Measurements from ENCODE around the gene HNRNPCL4.
"Not testable (repeated sequence)": the region's sequence is repeated elsewhere in the genome, so short reads cannot be mapped to it uniquely, and the experiment has no call there.

The HNRNPCL4 gene

DNA sequence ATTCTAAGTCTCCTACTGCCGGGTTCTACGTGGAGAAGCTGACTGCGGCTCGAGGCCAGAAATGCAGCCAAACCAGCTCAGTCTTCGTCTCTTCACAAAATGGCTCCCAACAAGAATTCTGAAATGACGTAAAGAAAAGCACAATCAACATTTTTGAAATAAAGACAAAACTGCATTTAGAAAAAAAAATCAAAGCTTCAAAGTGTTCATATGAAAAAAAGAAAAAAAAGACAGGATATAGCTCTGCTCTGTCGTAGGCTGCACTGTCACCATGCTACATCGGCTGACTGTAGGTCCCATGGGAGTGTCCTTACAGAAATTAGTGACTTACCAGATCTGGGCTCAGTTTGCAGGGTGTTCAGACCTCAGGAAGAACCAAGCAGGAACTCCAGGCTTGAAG is at the start of gene HNRNPCL4:
HNRNPCL4 (minus strand) TSS at position 101 of the 400 bp plus-strand sequence. CDS start 164 bp downstream, outside the sequence.
- in situ Hi-C loops (cut with MboI; ENCODE audit: low sequenced_read_pairs) = not testable (repeated sequence)

DNA sequence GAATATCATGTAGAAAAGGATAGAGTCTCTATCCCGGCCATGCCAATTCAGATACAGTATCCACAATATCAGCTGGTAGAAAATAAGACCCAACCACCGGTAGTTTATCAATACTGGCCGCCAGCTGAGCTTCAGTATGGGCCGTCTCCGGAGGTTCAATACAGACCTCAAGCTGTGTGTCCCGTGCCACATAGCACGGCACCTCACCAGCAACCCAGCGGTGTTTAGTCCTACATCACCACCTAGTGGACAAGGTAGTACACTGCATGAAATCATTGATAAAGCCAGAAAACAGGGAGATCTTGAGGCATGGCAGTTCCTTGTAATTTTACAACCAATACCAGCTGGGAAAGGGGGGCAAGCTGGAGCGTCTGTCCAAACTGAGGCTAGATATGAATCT is 43.3 kb upstream of the HNRNPCL4 start:
- in situ Hi-C loops (cut with MboI; ENCODE audit: low sequenced_read_pairs) = not testable (repeated sequence)

DNA sequence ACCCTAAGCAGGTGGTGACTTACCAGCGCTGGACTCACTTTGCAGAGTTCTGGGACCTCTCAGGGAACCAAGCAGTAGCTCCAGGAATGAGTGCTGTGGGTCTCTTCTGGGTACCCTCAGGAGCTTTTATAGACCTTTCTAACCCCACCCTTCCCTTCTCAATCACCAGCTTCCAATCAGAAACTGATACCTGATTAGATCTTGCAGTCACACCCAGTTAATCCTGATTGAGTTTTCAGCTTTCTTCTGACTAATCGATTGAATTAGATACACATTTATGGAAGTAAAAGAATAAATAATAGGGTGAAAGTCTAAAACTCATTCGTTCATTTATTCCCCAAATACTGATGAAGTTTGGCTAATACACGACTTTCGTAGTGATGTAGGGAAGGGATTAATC is 35.9 kb upstream of the HNRNPCL4 start, which contains the start of gene PRAMEF13:
PRAMEF13 (minus strand) TSS at position 101 of the 400 bp plus-strand sequence. CDS start 1,820 bp downstream, outside the sequence.
- in situ Hi-C loops (cut with MboI; ENCODE audit: low sequenced_read_pairs) = not testable (repeated sequence)

DNA sequence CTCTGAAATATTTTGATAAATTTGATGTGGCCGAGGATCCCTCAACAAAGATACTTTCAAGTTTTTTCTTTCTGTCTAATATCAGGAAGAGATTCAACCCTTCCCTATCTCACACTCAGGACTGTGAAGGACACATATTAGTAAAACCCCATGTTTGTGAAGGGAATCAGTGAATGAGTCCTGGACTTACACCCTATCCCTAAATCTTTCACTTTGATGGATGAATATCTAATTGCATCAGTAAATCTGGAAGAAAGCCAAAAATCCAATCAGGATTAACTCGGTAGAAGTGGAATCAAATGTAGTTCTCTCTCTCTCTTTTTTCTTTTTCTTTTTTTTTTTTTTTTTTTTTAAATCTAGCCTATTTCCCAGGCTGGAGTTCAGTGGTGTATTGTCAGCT is 6.1 kb upstream of the HNRNPCL4 start, which contains the start of gene PRAMEF9:
PRAMEF9 (plus strand) TSS at position 301 of the 400 bp plus-strand sequence. CDS start 3,433 bp downstream, outside the sequence.
- in situ Hi-C loops (cut with MboI; ENCODE audit: low sequenced_read_pairs) = not testable (repeated sequence)

DNA sequence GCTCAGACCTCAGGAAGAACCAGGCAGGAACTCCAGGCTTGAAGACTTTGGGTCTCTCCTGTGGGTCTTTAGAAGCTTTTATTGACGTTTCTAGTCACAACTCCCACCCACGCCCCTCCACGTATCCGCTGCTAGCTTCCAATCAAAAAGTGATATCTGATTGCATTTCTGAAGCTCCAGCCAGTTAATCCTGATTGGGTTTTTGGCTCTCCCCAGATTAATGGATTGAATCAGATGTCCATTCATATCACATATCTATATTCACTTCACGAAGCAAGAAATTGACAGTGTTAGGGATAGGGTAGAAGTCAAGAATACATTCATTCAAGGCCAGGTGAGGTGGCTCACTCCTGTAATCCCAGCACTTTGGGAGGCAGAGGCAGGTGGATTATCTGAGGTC is 9.5 kb downstream of the HNRNPCL4 start, which contains the start of gene PRAMEF26:
PRAMEF26 (minus strand) TSS at position 101 of the 400 bp plus-strand sequence. CDS start 2,914 bp downstream, outside the sequence.
- in situ Hi-C loops (cut with MboI; ENCODE audit: low sequenced_read_pairs) = not testable (repeated sequence)

DNA sequence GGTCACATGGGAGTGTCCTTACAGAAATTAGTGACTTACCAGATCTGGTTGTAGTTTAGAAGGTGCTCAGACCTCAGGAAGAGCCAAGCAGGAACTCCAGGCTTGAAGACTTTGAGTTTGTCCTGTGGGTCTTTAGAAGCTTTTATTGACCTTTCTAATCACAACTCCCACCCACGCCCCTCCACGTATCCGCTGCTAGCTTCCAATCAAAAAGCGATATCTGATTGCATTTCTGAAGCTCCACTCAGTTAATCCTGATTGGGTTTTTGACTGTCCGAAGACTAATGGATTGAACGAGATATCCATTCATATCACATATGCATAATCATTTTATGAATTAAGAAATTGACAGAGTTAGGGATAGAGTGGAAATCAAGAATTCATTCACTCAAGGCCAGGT is 48.7 kb downstream of the HNRNPCL4 start, which contains the start of gene HNRNPCL2:
HNRNPCL2 (minus strand) TSS at position 101 of the 400 bp plus-strand sequence. CDS start 454 bp downstream, outside the sequence.
- in situ Hi-C loops (cut with MboI; ENCODE audit: low sequenced_read_pairs) = not testable (repeated sequence)
